Loucy (cell line): ENCODE results near the gene DTNB.

Source experiments
- H2AFZ ChIP-seq: fragments of 200-600 bp; sonication (generic); 2 replicates; pipeline ENCODE4 v1.6.0; 2016; ENCODE audit warnings: antibody characterized with exemption, mild to moderate bottlenecking, low read length, moderate library complexity
- H3F3A ChIP-seq: fragments of 200-600 bp; 2 replicates; pipeline ENCODE4 v1.6.0; 2016; ENCODE audit warnings: antibody characterized with exemption, low read depth, mild to moderate bottlenecking
- H3K27me3 ChIP-seq: fragments of 200-600 bp; sonication (generic); 2 replicates; pipeline ENCODE4 v1.6.1; 2014; ENCODE audit warnings: low read length, mild to moderate bottlenecking; ENCODE audit not compliant: insufficient read depth, poor library complexity, severe bottlenecking
- H3K36me3 ChIP-seq: fragments of 200-600 bp; sonication (generic); 2 replicates; pipeline ENCODE4 v1.6.1; 2016; ENCODE audit warnings: low read length; ENCODE audit not compliant: insufficient read depth
- H3K4me1 ChIP-seq: fragments of 200-600 bp; sonication (generic); 2 replicates; pipeline ENCODE4 v1.5.1; 2014; ENCODE audit warnings: low read length, mild to moderate bottlenecking; ENCODE audit not compliant: insufficient read depth, poor library complexity, severe bottlenecking
- H3K4me2 ChIP-seq: fragments of 200-600 bp; sonication (generic); 2 replicates; pipeline ENCODE4 v1.6.0; 2014; ENCODE audit warnings: antibody characterized with exemption, low read length, low read depth, mild to moderate bottlenecking; ENCODE audit not compliant: poor library complexity, severe bottlenecking
- H3K4me3 ChIP-seq: fragments of 200-600 bp; sonication (generic); 2 replicates; pipeline ENCODE4 v1.5.1; 2014; ENCODE audit warnings: low read length, mild to moderate bottlenecking, mixed read lengths; ENCODE audit not compliant: poor library complexity, severe bottlenecking
- H3K79me2 ChIP-seq: fragments of 200-600 bp; sonication (generic); 2 replicates; pipeline ENCODE4 v1.6.1; 2014; ENCODE audit warnings: low read length; ENCODE audit not compliant: insufficient read depth
- H3K9ac ChIP-seq: fragments of 200-600 bp; sonication (generic); 2 replicates; pipeline ENCODE4 v1.6.0; 2014; ENCODE audit warnings: mild to moderate bottlenecking, low read depth, low read length, moderate library complexity; ENCODE audit not compliant: poor library complexity, severe bottlenecking
- H3K9me2 ChIP-seq: fragments of 200-600 bp; sonication (generic); replicated peaks from 2 replicates; pipeline ENCODE4 v1.6.1; 2016; ENCODE audit warnings: low read depth, low read length, mixed read lengths
- H3K9me3 ChIP-seq: fragments of 200-600 bp; sonication (generic); 2 replicates; pipeline ENCODE4 v1.6.1; 2014; ENCODE audit warnings: mild to moderate bottlenecking, antibody characterized with exemption, low read length, low read depth; ENCODE audit not compliant: insufficient read depth
- H4K20me1 ChIP-seq: fragments of 200-600 bp; sonication (generic); 2 replicates; pipeline ENCODE4 v1.6.0; 2014; ENCODE audit warnings: antibody characterized with exemption, low read length, mild to moderate bottlenecking; ENCODE audit not compliant: insufficient read depth, poor library complexity, severe bottlenecking
- EZH2phosphoT487 ChIP-seq: fragments of 200-600 bp; IDR thresholded peaks from 2 replicates; pipeline ENCODE4 v1.6.1; 2018; ENCODE audit warnings: antibody characterized with exemption, mild to moderate bottlenecking, moderate library complexity, borderline replicate concordance
- TF ChIP-seq, protein P1 (sequence below): fragments of 200-600 bp; sonication (generic); conservative IDR thresholded peaks from 2 replicates; pipeline ENCODE4 v1.5.1; 2014; ENCODE audit warnings: mild to moderate bottlenecking, antibody characterized with exemption, low read length

DTNB gene

DNA sequence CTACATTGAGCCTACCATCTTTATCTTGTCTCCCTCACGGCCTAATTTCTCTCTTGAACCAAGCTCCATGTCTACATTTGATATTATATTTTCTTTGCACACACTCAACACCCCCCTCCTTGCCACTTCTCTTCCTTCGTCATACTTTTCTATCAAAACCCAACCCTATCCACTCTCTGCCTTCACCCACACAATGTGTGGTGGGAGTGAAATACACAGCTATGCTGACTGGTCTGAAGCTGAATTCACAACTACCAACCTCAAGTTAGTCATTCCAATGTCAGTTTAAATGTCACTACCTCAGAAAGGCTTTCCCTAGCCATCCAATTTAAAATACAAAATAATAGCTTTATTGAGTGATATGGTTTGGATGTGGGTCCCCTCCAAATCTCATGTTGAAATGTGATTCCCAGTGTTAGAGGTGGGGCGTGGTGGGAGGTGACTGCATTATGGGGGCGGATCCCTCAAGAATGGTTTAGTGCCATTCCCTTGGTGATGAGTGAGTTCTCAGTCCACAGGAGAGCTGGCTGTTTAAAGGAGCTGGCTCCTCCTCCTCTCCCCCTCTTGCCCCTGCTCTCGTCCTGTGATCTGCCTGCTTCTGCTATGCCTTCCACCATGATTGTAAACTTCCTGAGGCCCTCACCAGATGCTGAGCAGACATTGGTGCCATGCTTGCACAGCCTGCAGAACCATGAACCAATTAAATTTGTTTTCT is 112.1 kb downstream of the DTNB start:
- H3K9me2 ChIP-seq, result no peaks in the 10 kb centered on the region
- H3K79me2 ChIP-seq, result no peaks in the 10 kb centered on the region
- H3K4me2 ChIP-seq, result no peak overlapping the region
- TF ChIP-seq, protein P1, sequence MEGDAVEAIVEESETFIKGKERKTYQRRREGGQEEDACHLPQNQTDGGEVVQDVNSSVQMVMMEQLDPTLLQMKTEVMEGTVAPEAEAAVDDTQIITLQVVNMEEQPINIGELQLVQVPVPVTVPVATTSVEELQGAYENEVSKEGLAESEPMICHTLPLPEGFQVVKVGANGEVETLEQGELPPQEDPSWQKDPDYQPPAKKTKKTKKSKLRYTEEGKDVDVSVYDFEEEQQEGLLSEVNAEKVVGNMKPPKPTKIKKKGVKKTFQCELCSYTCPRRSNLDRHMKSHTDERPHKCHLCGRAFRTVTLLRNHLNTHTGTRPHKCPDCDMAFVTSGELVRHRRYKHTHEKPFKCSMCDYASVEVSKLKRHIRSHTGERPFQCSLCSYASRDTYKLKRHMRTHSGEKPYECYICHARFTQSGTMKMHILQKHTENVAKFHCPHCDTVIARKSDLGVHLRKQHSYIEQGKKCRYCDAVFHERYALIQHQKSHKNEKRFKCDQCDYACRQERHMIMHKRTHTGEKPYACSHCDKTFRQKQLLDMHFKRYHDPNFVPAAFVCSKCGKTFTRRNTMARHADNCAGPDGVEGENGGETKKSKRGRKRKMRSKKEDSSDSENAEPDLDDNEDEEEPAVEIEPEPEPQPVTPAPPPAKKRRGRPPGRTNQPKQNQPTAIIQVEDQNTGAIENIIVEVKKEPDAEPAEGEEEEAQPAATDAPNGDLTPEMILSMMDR, result no peak
- no peak for TF ChIP-seq EZH2phosphoT487
- no peak overlapping the region for H2AFZ ChIP-seq
- no peaks in the 10 kb centered on the region for H4K20me1 ChIP-seq
- H3K4me1 ChIP-seq, result peaks cover 35% of the 10 kb centered on the region
- peaks cover 4% of the 10 kb centered on the region for H3F3A ChIP-seq
- H3K9ac ChIP-seq, result no peak overlapping the region
- no peaks in the 10 kb centered on the region for H3K9me3 ChIP-seq
- H3K4me3 ChIP-seq, result no peak overlapping the region
- H3K27me3 ChIP-seq, result no peaks in the 10 kb centered on the region
- no peaks in the 10 kb centered on the region for H3K36me3 ChIP-seq

DNA sequence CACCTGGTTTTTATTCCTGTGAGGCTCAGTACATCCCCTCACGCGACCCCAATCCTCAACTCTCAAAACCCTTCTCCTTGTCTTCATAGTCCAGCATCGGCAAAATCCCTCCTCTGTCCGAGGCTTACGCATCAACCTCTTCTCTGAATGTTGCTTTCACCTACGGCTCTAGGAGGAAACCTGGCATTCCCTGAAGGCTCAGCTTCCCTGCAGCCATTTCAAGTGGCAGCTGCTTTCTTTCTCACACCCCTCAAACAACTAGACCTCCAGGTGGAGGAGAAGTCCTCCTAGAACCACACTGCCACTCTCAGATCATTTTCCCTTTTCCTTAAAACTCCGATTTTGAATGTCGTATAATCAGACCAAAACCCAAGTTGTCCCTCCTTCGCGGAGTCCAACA is 114.2 kb downstream of the DTNB start:
- H3K4me3 ChIP-seq, result no peak overlapping the region
- no peak overlapping the region for H2AFZ ChIP-seq
- peak overlapping the region; percentile 55 for H3K9ac ChIP-seq
- no peaks in the 10 kb centered on the region for H3K27me3 ChIP-seq
- H3K4me2 ChIP-seq, result no peak overlapping the region
- H3K9me3 ChIP-seq, result no peaks in the 10 kb centered on the region
- no peaks in the 10 kb centered on the region for H4K20me1 ChIP-seq
- TF ChIP-seq, protein P1, result no peak
- no peak for TF ChIP-seq EZH2phosphoT487
- no peaks in the 10 kb centered on the region for H3K9me2 ChIP-seq
- no peaks in the 10 kb centered on the region for H3K36me3 ChIP-seq
- H3K4me1 ChIP-seq, result peaks cover 31% of the 10 kb centered on the region
- no peaks in the 10 kb centered on the region for H3K79me2 ChIP-seq
- peaks cover 4% of the 10 kb centered on the region for H3F3A ChIP-seq

DNA sequence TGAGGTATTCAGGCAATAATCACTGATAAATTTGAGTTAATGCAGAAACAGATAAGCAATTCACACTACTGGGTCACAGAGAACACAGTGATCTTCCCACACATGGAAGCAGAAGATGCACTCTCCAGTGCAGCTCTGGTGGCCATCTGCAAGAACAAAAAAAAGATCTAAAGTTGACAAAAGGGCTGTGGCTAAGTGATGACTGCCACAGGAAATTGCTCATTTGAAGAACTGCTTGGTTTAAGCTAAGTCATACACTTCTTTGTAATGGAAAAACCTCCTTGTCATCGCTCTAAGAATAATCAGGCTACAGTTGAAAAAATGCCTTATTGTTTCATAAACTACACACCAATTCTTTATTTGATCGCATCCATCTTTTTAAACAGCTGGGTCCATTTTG is 115.1 kb downstream of the DTNB start:
- TF ChIP-seq EZH2phosphoT487, result no peak
- TF ChIP-seq, protein P1, result no peak
- H3K9ac ChIP-seq, result peak overlapping the region; percentile 55
- H3K4me2 ChIP-seq, result peak overlapping the region; percentile 71

More for the DNA sequence above, 115.1 kb downstream of the DTNB start:
- Histone ChIP-seq H2AFZ (peak overlapping the region; percentile 53; the same call in 1 of the 2 replicates), H4K20me1 (no peaks in the 10 kb centered on the region), H3K4me3 (peak overlapping the region; percentile 50), H3K9me3 (no peaks in the 10 kb centered on the region), H3F3A (peaks cover 4% of the 10 kb centered on the region), H3K79me2 (no peaks in the 10 kb centered on the region), H3K9me2 (no peaks in the 10 kb centered on the region), H3K27me3 (no peaks in the 10 kb centered on the region), H3K4me1 (peaks cover 31% of the 10 kb centered on the region), H3K36me3 (no peaks in the 10 kb centered on the region)
